PFSK-1 (cell line): ENCODE data around the gene AMMECR1.

Experiments used
- POLR2AphosphoS5 ChIP-seq: IDR thresholded peaks from 2 replicates; pipeline ENCODE4 v1.6.1; 2012; ENCODE audit warnings: low read depth, mild to moderate bottlenecking, control low read depth, low read length, moderate library complexity
- SIN3A ChIP-seq: IDR thresholded peaks from 2 replicates; pipeline ENCODE4 v1.6.1; 2012; ENCODE audit warnings: mild to moderate bottlenecking, low read length, moderate library complexity, borderline replicate concordance; ENCODE audit not compliant: insufficient read depth
- TAF1 ChIP-seq: IDR thresholded peaks from 2 replicates; pipeline ENCODE4 v1.6.1; 2012; ENCODE audit warnings: low read length, control low read depth, borderline replicate concordance; ENCODE audit not compliant: insufficient read depth
- TF ChIP-seq, protein P1 (sequence below), 2 experiments: IDR thresholded peaks; 2 replicates each; pipeline versions ENCODE4 v1.6.1 to v1.8.0; 2011 to 2012; ENCODE audit warnings: low read depth in 2 of 2, low read length in 2 of 2, control low read depth in 1 of 2, inconsistent platforms in 1 of 2, mild to moderate bottlenecking in 1 of 2, moderate library complexity in 1 of 2; ENCODE audit not compliant: insufficient read depth in 1 of 2

GRCh38 chrX:110341189-110342035, 23.5 kb upstream of the AMMECR1 start:
- no peak for TF ChIP-seq POLR2AphosphoS5
- TF ChIP-seq, protein P1, sequence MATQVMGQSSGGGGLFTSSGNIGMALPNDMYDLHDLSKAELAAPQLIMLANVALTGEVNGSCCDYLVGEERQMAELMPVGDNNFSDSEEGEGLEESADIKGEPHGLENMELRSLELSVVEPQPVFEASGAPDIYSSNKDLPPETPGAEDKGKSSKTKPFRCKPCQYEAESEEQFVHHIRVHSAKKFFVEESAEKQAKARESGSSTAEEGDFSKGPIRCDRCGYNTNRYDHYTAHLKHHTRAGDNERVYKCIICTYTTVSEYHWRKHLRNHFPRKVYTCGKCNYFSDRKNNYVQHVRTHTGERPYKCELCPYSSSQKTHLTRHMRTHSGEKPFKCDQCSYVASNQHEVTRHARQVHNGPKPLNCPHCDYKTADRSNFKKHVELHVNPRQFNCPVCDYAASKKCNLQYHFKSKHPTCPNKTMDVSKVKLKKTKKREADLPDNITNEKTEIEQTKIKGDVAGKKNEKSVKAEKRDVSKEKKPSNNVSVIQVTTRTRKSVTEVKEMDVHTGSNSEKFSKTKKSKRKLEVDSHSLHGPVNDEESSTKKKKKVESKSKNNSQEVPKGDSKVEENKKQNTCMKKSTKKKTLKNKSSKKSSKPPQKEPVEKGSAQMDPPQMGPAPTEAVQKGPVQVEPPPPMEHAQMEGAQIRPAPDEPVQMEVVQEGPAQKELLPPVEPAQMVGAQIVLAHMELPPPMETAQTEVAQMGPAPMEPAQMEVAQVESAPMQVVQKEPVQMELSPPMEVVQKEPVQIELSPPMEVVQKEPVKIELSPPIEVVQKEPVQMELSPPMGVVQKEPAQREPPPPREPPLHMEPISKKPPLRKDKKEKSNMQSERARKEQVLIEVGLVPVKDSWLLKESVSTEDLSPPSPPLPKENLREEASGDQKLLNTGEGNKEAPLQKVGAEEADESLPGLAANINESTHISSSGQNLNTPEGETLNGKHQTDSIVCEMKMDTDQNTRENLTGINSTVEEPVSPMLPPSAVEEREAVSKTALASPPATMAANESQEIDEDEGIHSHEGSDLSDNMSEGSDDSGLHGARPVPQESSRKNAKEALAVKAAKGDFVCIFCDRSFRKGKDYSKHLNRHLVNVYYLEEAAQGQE (IDR thresholded peaks at IDR 0.05; ENCODE audit: insufficient read depth in 1 of 2, low read depth in 2 of 2, low read length in 2 of 2), result no peak
- no peak for TF ChIP-seq TAF1
- TF ChIP-seq SIN3A, result no peak
